ENCODE measurements around the gene FERMT3.
A peak's percentile ranks its signal among the peaks of the same experiment; 100 is the strongest.

Gene FERMT3

GRCh38 chr11:64165481-64165841, 41.1 kb upstream of the FERMT3 start:
- peak overlapping the region; percentile 68 for H3K4me3 ChIP-seq (ENCODE audit: low read depth, low read length)
- DNase-seq (ENCODE audit: low read depth) = no peak
- in situ Hi-C loops (cut with HindIII; ENCODE audit: low sequenced_read_pairs) = no loop called here
- peak; percentile 12 for TF ChIP-seq CTCF (IDR thresholded peaks at IDR 0.05; ENCODE audit: low read depth, low read length, missing control alignments)

- H3K4me3 ChIP-seq (ENCODE audit: low read depth, low read length) = peak within 1 kb of the TSS; percentile 68
- in situ Hi-C loops (cut with HindIII; ENCODE audit: low sequenced_read_pairs) = no loop called here
- no peak for TF ChIP-seq CTCF (IDR thresholded peaks at IDR 0.05; ENCODE audit: low read depth, low read length, missing control alignments)
- no peak for DNase-seq (ENCODE audit: low read depth)
Measured at GRCh38 chr11:64165842-64166635, 40.5 kb upstream of the FERMT3 start, which contains the start of gene MACROD1. Gene MACROD1 (minus strand): TSS chr11:64166113. CDS start chr11:64165994, 119 bp downstream.

- H3K4me3 ChIP-seq (ENCODE audit: low read depth, low read length) = no peak overlapping the region
- no peak for DNase-seq (ENCODE audit: low read depth)
- TF ChIP-seq CTCF (IDR thresholded peaks at IDR 0.05; ENCODE audit: low read depth, low read length, missing control alignments) = no peak
- in situ Hi-C loops (cut with HindIII; ENCODE audit: low sequenced_read_pairs) = no loop called here
Measured at GRCh38 chr11:64170419-64170818, 36.1 kb upstream of the FERMT3 start.

- TF ChIP-seq CTCF (IDR thresholded peaks at IDR 0.05; ENCODE audit: low read depth, low read length, missing control alignments) = no peak
- no peak overlapping the region for H3K4me3 ChIP-seq (ENCODE audit: low read depth, low read length)
- in situ Hi-C loops (cut with HindIII; ENCODE audit: low sequenced_read_pairs) = no loop called here
- no peak for DNase-seq (ENCODE audit: low read depth)
Measured at GRCh38 chr11:64173616-64174355, 32.7 kb upstream of the FERMT3 start.

GRCh38 chr11:64176751-64177150, 29.8 kb upstream of the FERMT3 start:
- no peak for DNase-seq (ENCODE audit: low read depth)
- no peak for TF ChIP-seq CTCF (IDR thresholded peaks at IDR 0.05; ENCODE audit: low read depth, low read length, missing control alignments)
- no peak overlapping the region for H3K4me3 ChIP-seq (ENCODE audit: low read depth, low read length)
- in situ Hi-C loops (cut with HindIII; ENCODE audit: low sequenced_read_pairs) = no loop called here

GRCh38 chr11:64178203-64178602, 28.3 kb upstream of the FERMT3 start:
- TF ChIP-seq CTCF (IDR thresholded peaks at IDR 0.05; ENCODE audit: low read depth, low read length, missing control alignments) = no peak
- no peak overlapping the region for H3K4me3 ChIP-seq (ENCODE audit: low read depth, low read length)
- no peak for DNase-seq (ENCODE audit: low read depth)
- in situ Hi-C loops (cut with HindIII; ENCODE audit: low sequenced_read_pairs) = no loop called here
